CD4-positive, CD25-positive, alpha-beta regulatory T cell (primary cell): ENCODE measurements around the gene KCNE1. TPM values are rescaled to one million over a fixed set of nuclear protein-coding genes. Genes with fewer than 3 reads are reported as not detected.
"Not testable (repeated sequence)": the region's sequence is repeated elsewhere in the genome, so short reads cannot be mapped to it uniquely, and the experiment has no call there.

Source experiments
- ATAC-seq, 2 donors: fragments of 150-1000 bp; cut with Tn5 transposase; one replicate each; pipeline ENCODE4 v1.10.0; 2021; ENCODE audit warnings: low read depth in 2 of 2, moderate number of reproducible peaks in 2 of 2, moderate library complexity in 1 of 2
- DNase-seq, 3 donors: peaks; one replicate each; pipeline versions ENCODE4 v3.0.0 to v3.0.0-alpha.2; 2012 to 2022; ENCODE audit warnings: mixed read lengths in 1 of 3
- H3K27ac ChIP-seq: one replicate; pipeline ENCODE4 v1.7.0; 2013; ENCODE audit warnings: mild to moderate bottlenecking, low read length; ENCODE audit not compliant: insufficient read depth, poor library complexity, severe bottlenecking
- H3K27me3 ChIP-seq: one replicate; pipeline ENCODE4 v1.7.0; 2013; ENCODE audit warnings: low read length; ENCODE audit not compliant: control insufficient read depth, insufficient read depth
- H3K36me3 ChIP-seq: one replicate; pipeline ENCODE4 v1.7.0; 2013; ENCODE audit warnings: mild to moderate bottlenecking, low read length, moderate library complexity; ENCODE audit not compliant: control insufficient read depth, insufficient read depth
- H3K4me1 ChIP-seq: 2 replicates; pipeline ENCODE4 v1.7.0; 2013; ENCODE audit warnings: mild to moderate bottlenecking, low read length; ENCODE audit not compliant: insufficient read depth, control insufficient read depth, poor library complexity, severe bottlenecking
- H3K4me3 ChIP-seq: one replicate; pipeline ENCODE4 v1.7.0; 2013; ENCODE audit warnings: low read depth, mild to moderate bottlenecking, low read length, moderate library complexity
- H3K9me3 ChIP-seq, 2 experiments: 1 replicate in 1 of 2; 2 replicates in 1 of 2; pipeline ENCODE4 v1.7.0; 2013; ENCODE audit warnings: low read length in 2 of 2, mild to moderate bottlenecking in 1 of 2, moderate library complexity in 1 of 2; ENCODE audit not compliant: control insufficient read depth in 2 of 2
- H3K27ac Mint-ChIP-seq, 3 donors: one replicate each; pipeline ENCODE4 v1.8.0; 2020 to 2022; ENCODE audit warnings: mild to moderate bottlenecking in 3 of 3, mixed read lengths in 3 of 3, moderate library complexity in 2 of 3
- H3K27me3 Mint-ChIP-seq: one replicate; pipeline ENCODE4 v1.8.0; 2022; ENCODE audit warnings: mild to moderate bottlenecking, mixed read lengths
- H3K36me3 Mint-ChIP-seq: one replicate; pipeline ENCODE4 v1.8.0; 2020; ENCODE audit warnings: mixed read lengths
- H3K4me1 Mint-ChIP-seq, 4 donors: one replicate each; pipeline ENCODE4 v1.8.0; 2020 to 2022; ENCODE audit warnings: mixed read lengths in 4 of 4, mild to moderate bottlenecking in 1 of 4
- H3K4me3 Mint-ChIP-seq, 4 donors: one replicate each; pipeline ENCODE4 v1.8.0; 2020 to 2022; ENCODE audit warnings: mild to moderate bottlenecking in 4 of 4, mixed read lengths in 4 of 4, moderate library complexity in 3 of 4
- H3K9me3 Mint-ChIP-seq, 7 donors: one replicate each; pipeline ENCODE4 v1.8.0; 2020 to 2022; ENCODE audit warnings: mixed read lengths in 7 of 7, mild to moderate bottlenecking in 3 of 7, moderate library complexity in 2 of 7
- polyA plus RNA-seq, 4 donors: library from polyadenylated mRNA; unstranded; fragments of 300-500 nt; fragmentation: Illumina TruSeq; gene quantifications; one replicate each; pipeline ENCODE4 v1.2.3, GENCODE V29; 2021
- total RNA-seq: library from RNA; stranded (reverse); gene quantifications from one replicate; pipeline ENCODE4 v1.2.3, GENCODE V29; 2022

KCNE1 gene
- total and polyA plus RNA-seq, 5 donors from 2014 or later: 0.49 TPM; not detected in 4

GRCh38 chr21:34467333-34467732 is 44.7 kb downstream of the KCNE1 start:
- not testable (repeated sequence) for ATAC-seq, H3K4me1 Mint-ChIP-seq, H3K4me3 Mint-ChIP-seq, DNase-seq, H3K27me3 Mint-ChIP-seq, H3K4me3 ChIP-seq, H3K4me1 ChIP-seq, H3K9me3 Mint-ChIP-seq, H3K36me3 Mint-ChIP-seq, H3K36me3 ChIP-seq, H3K27ac ChIP-seq, H3K27ac Mint-ChIP-seq, H3K27me3 ChIP-seq, H3K9me3 ChIP-seq

- not testable (repeated sequence) for H3K9me3 Mint-ChIP-seq, H3K27me3 ChIP-seq, ATAC-seq, H3K4me3 ChIP-seq, H3K36me3 ChIP-seq, H3K4me1 ChIP-seq, H3K27ac ChIP-seq, H3K4me3 Mint-ChIP-seq, H3K4me1 Mint-ChIP-seq, H3K27me3 Mint-ChIP-seq, H3K36me3 Mint-ChIP-seq, H3K27ac Mint-ChIP-seq, H3K9me3 ChIP-seq, DNase-seq
Observed at GRCh38 chr21:34459426-34459825, 52.6 kb downstream of the KCNE1 start.

GRCh38 chr21:34458266-34458665 is 53.7 kb downstream of the KCNE1 start:
- not testable (repeated sequence) for H3K27ac Mint-ChIP-seq

GRCh38 chr21:34456180-34456579 is 55.8 kb downstream of the KCNE1 start:
- not testable (repeated sequence) for ATAC-seq, H3K27me3 Mint-ChIP-seq

More at GRCh38 chr21:34458266-34458665, 53.7 kb downstream of the KCNE1 start:
- H3K4me3 Mint-ChIP-seq, H3K4me1 ChIP-seq, H3K4me1 Mint-ChIP-seq, H3K9me3 ChIP-seq, H3K36me3 Mint-ChIP-seq, H3K9me3 Mint-ChIP-seq, ATAC-seq, DNase-seq, H3K27ac ChIP-seq, H3K36me3 ChIP-seq, H3K27me3 Mint-ChIP-seq, H3K27me3 ChIP-seq, H3K4me3 ChIP-seq: not testable (repeated sequence)

GRCh38 chr21:34455628-34456027 is 56.4 kb downstream of the KCNE1 start:
- H3K4me1 ChIP-seq, H3K36me3 Mint-ChIP-seq, H3K4me3 ChIP-seq, ATAC-seq, H3K9me3 Mint-ChIP-seq, H3K9me3 ChIP-seq, H3K27me3 ChIP-seq, H3K4me3 Mint-ChIP-seq, H3K27me3 Mint-ChIP-seq, H3K27ac Mint-ChIP-seq, H3K36me3 ChIP-seq, H3K27ac ChIP-seq, H3K4me1 Mint-ChIP-seq, DNase-seq: not testable (repeated sequence)

More at GRCh38 chr21:34456180-34456579, 55.8 kb downstream of the KCNE1 start:
- H3K4me3 Mint-ChIP-seq, H3K27ac Mint-ChIP-seq, H3K36me3 Mint-ChIP-seq, H3K36me3 ChIP-seq, H3K9me3 Mint-ChIP-seq, DNase-seq, H3K27ac ChIP-seq, H3K4me3 ChIP-seq, H3K4me1 ChIP-seq, H3K4me1 Mint-ChIP-seq, H3K9me3 ChIP-seq, H3K27me3 ChIP-seq: not testable (repeated sequence)

- not testable (repeated sequence) for H3K4me3 ChIP-seq, H3K27me3 ChIP-seq, H3K4me1 Mint-ChIP-seq, H3K9me3 Mint-ChIP-seq, H3K36me3 Mint-ChIP-seq, H3K27me3 Mint-ChIP-seq, H3K36me3 ChIP-seq, H3K27ac ChIP-seq, H3K27ac Mint-ChIP-seq, DNase-seq, H3K9me3 ChIP-seq, H3K4me1 ChIP-seq, ATAC-seq, H3K4me3 Mint-ChIP-seq
Observed at GRCh38 chr21:34447018-34447417, 65.0 kb downstream of the KCNE1 start.

GRCh38 chr21:34443486-34443885 is 68.5 kb downstream of the KCNE1 start:
- not testable (repeated sequence) for H3K27ac Mint-ChIP-seq, DNase-seq, H3K4me3 ChIP-seq, ATAC-seq, H3K4me1 ChIP-seq, H3K4me3 Mint-ChIP-seq, H3K9me3 Mint-ChIP-seq, H3K27me3 Mint-ChIP-seq, H3K27me3 ChIP-seq, H3K27ac ChIP-seq, H3K36me3 Mint-ChIP-seq, H3K4me1 Mint-ChIP-seq, H3K36me3 ChIP-seq, H3K9me3 ChIP-seq

GRCh38 chr21:34429710-34430109 is 82.3 kb downstream of the KCNE1 start:
- H3K4me3 Mint-ChIP-seq, H3K27me3 ChIP-seq, H3K36me3 Mint-ChIP-seq, H3K36me3 ChIP-seq, H3K4me1 ChIP-seq, H3K9me3 ChIP-seq, H3K4me3 ChIP-seq, ATAC-seq, H3K4me1 Mint-ChIP-seq, H3K9me3 Mint-ChIP-seq, H3K27me3 Mint-ChIP-seq, DNase-seq, H3K27ac ChIP-seq, H3K27ac Mint-ChIP-seq: not testable (repeated sequence)
